ENCODE results near the gene CFAP58. TPM values are rescaled to one million over a fixed set of nuclear protein-coding genes. Genes with fewer than 3 reads are reported as not detected.

The CFAP58 gene
- total RNA-seq, 2 donors from 2014 or later, result 2.4 to 3.8 TPM

DNA sequence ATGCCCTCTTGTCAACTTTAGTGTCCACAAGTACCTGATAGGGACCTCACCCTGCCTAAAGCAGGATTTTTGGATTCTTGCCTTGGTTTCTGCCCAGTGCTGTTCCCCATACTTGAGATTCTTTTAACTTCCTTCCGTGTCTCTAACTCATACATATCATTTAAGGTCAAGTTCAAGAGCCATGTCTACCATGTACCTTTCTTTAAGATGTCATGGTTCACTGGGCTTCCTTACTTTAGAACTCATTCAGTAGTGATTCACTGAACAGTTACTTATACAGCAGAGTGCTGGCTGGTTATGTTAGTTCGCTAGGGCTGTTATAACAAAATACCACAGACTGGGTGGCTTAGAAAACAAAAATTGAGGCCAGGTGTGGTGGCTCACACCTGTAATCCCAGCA is 5.0 kb upstream of the CFAP58 start:
- ATAC-seq (no peak), DNase-seq (no peak)
- intact Hi-C loops (cut with DNase I), result loop anchor here in 1 of 2 donors (2.0 kb wide), 1 partner anchor 58 kb away; no protein-coding TSS in a partner anchor

DNA sequence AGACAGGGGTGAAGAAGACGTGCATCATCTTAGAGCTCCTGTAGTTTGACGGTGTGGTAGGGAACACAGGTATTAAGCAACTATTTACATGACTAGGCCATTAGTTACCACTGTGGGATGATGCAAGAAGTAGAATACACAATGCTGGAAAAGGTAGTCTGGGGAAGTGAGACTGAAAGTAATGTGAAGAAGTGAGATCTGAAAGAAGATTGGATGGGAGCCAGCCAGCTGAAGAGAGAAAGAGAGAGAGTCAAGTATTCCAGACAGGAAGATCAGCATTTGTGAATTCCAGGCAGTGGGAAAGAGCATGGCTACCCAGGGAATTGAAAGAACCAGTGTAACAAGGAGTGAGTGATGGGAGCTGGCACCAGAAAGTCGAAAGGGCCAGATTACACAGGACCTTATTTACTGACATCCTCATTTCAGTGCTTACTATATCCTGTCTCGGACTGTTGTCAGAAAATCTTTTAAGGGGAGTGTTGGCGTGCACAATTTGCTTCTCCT is 4.0 kb upstream of the CFAP58 start:
- DNase-seq (no peak), ATAC-seq (peak in 1 of 2 donors; percentile 46)
- intact Hi-C loops (cut with DNase I), result loop anchor here (1.0 to 2.0 kb wide), 2 partner anchors 58 to 59 kb away; no protein-coding TSS in a partner anchor

DNA sequence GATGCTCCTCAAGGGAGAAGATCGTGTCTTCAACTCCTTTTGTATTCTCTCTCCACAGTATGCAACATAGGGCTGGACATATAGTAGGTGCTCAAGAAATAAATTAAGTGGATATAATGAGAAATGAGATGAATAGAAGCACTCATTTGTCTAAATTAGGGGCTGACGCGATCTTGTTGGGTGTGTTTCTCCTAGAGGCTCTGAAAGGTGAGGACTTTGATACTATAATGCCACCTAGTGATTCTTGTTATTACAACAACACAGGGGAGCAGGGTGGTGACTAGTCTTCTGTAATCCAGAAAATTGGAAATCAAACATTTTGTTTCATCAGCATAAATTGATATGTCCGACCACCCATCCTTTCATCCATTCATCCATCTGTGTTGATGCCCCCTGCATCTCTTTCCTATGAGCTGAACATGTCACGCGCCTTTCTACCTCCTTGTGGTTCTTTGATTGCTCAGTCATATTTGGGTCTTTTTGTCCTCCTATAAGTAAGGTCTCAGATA is 3.5 kb upstream of the CFAP58 start:
- intact Hi-C loops (cut with DNase I), result no loop called here
- no peak for DNase-seq
- ATAC-seq, result peak; percentile 67 to 75

DNA sequence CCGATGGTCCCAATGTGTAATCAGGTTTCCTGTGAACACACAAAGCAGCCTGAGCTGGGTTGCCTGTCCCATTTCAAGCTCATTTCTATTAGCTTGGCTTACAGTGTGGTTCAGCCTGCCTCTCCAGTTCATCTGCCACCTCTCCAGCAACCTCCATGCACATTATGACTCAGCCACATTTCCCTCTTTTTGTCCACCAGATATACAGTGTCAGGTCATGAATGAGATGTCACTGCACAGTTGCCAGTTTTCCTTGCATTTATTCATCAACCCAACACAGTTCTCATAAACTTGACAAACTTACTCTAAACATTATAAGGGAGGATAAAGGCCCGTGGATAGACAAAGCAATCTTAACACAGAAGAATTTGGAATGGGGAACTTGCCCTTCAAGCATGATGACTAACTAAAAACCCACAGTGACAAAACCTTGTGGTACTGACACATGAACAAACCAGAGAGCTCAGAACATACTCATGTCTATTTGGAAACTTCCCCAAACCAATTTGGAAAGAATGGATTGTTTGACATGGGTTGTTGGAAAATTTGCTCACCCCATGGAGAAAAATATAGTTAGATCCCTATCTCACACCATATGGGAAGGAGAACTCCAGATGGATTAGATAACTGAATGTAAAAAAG is 2.5 kb upstream of the CFAP58 start:
- DNase-seq (no peak), ATAC-seq (no peak)
- intact Hi-C loops (cut with DNase I), result no loop called here

DNA sequence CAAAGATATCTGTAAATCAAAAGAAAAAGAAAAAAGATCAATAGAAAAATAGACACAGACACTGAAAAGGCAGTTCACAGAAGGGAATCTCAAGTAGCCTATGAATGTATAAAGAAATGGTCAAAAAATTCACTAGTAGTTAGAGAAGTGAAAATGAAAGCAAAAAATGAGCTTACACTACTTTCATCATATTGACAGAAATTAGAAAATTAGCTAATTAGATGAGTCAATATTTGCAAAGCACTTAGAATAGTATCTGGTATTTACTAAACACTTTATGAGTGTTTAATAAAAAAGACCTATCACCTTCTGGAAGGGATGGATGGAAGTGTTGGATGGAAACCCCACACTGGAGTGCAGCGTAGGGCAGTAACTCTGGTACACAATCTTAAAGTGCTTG is 1.7 kb upstream of the CFAP58 start:
- intact Hi-C loops (cut with DNase I), result no loop called here
- ATAC-seq (no peak), DNase-seq (no peak)

DNA sequence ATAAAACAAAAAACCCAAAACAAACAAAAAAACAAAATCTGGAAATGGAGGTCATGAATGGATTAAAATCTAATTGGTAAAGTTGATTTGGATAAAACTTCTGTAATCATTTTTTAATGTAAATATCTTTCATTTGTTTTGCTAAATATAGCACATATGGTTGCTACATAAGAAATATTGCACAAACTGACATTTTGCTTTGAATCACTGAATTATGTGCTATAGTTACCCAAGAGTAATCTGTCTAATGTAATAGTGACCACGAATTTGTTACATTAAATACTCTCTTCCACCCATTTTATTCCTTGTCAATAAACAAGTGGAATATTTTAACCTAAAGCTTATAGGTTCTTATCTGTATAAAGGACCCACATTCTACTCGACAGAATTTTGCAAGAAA is 6.2 kb downstream of the CFAP58 start:
- no peak for DNase-seq
- intact Hi-C loops (cut with DNase I), result no loop called here
- no peak for ATAC-seq

DNA sequence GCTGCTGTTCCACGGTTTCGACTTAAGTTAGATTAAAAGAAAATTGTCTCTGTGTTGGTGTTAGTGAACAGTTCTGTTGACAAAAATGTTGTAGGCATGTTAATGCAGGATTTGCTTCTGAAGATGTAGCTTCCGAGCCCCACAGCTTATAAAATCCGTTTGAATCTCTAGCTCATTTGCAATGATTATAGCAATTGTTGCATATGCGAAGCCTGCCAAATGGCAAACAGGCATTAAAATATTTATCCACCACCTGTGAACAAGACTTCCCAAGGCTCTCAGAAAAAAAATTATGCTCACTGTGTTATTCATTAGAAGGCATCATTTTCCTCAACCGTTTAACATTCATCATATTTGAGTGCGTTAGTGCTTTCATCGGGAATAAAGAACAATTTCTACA is 14.3 kb downstream of the CFAP58 start:
- DNase-seq (no peak), ATAC-seq (no peak)
- intact Hi-C loops (cut with DNase I), result no loop called here

DNA sequence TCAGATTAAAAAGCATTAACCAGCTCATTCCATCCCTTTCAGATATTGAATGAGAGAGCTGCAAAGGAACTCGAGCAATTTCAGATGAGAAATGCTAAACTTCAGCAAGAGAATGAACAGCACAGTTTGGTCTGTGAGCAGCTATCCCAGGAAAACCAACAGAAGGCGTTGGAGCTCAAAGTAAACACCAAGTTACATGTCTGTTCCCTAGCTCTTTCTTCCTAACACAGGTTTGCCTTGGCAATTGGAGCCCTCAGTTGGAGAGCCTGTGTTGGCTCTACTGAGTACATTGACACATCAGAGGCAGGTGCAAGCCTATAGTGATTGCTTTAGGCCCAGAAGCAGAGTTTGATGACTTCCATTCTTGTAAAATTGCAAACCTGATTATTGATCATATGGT is 14.7 kb downstream of the CFAP58 start:
- intact Hi-C loops (cut with DNase I), result no loop called here
- no peak for DNase-seq
- no peak for ATAC-seq

DNA sequence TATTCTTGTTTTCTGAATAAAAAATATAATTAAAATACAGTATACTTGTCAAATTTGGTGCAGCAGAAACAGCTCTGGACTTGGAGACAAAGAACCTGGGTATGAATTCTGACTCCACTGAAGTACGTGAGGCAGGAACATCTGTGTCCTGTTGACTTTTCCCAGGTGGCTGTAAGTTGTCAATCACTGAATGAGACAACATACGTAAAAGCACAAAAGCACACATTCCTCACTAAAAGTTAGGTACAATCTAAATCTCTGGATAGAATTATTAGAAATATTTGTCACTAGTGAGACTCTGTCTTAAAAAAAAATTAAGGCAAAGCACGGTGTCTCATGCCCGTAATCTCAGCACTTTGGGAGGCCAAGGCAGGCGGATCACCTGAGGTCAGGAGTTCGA is 18.1 kb downstream of the CFAP58 start:
- ATAC-seq, result no peak
- no peak for DNase-seq
- intact Hi-C loops (cut with DNase I), result no loop called here

DNA sequence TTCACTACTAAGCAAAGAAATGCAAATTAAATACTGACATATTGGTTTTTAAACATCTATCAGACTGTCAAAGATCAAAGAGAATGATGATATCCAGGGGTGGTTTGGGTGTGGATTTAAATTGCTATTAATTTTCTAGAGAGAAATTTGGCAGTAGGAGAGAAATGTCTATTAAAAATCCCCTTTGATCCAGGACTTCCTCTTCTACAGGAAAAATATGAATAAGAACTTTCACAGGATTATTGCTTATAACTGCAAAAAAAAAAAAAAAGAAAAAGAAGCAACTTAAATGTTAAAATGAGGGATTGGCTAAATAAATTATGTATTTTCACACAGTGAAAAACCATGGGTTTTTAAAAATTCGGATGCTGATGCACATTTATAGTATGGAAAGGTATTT is 21.0 kb downstream of the CFAP58 start:
- no peak for ATAC-seq
- no peak for DNase-seq
- intact Hi-C loops (cut with DNase I), result no loop called here

DNA sequence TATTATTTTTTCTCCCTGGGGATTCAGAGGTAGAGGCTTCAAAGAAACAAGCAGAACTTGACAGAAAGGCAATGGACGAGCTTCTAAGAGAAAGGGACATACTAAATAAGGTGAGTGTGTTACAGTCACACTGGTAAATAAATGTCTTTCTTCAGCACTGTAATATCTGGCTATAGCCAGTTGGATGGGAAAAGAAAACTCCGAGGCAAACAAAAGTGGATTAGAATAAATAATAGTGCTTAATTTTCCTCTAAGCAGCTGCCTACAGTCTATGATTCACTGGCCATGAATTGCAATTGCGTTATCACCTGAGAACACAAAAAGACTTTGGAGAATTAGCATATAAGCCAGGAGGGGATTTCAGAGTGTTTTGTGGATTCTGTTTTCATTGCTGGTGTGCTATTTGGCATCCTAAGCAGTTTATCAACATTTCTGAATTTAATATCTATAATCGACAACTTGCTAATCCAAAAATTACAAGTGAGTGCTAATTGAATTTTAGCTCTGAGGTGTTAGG is 23.2 kb downstream of the CFAP58 start:
- no peak for DNase-seq
- ATAC-seq, result no peak
- intact Hi-C loops (cut with DNase I), result no loop called here

DNA sequence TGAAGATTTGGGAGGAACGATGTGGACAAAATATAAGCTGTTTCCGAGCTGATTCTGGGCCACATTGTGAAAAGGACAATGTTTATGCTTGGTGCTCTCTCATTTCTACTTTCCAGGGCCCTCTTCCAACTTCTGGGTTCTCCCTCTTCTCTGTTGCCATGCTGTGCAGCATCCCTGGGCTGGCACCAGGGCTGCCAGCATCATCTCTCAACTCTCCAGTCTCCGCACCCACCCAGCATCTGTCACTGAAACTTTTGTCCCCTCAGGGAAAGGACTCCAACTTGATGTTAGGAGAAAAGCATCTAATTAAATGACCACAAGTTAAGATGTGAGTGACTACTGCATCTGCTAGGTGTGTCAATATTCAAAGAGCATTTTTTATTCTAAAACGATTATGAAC is 26.7 kb downstream of the CFAP58 start:
- no peak for ATAC-seq
- intact Hi-C loops (cut with DNase I), result no loop called here
- no peak for DNase-seq

DNA sequence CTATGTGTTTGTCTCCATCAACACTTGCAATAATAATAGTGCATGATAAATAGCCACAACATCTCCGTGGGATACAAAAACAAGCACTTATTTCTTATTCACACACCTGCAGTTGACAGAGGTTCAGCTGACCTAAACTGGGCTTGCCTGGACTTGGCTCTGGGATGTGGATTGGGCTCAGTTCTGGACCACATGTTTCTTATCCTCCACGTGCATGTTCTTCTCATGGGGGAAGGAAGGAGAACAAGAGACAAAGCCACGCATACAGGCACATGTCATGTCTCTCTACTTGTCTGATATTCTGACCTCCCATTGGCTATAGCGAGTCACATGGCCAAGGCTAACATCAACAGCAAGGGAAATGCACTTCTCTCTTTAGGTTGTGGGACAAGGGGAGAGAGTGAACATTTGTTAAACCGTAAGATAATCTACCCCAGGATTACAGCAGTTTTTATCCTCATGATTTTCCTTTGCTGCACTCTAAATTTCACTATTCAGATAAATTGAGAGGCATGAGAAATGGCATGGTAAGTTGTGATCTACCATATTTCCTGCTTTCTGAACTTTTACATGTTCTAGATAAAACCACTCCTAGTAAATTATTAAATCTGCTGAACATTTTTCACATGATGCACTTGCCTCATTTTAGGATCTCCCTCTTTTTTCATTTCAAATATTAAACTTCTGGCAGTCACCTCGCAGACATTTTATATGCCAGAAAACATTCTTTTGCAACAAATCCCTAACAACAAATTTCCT is 33.7 kb downstream of the CFAP58 start:
- DNase-seq (no peak), ATAC-seq (no peak)
- intact Hi-C loops (cut with DNase I), result no loop called here

DNA sequence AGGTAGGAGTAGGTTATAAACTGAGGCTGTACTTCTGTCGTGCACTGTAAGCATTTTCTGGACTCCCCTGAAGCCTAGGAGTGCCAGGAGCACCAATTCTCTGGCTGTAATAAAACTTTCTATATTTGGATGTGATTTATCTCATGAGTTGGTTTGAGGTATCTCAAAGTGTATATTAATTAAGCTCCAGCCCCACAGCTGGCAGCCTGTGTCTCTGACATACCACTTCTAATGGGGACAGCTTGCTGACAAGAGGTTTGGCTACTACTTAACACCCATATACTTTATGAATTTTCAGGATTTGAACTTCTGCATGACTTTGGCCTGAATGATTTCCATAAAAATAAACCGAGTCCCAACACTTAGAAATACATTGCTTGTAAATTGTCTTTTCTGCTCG is 35.2 kb downstream of the CFAP58 start:
- DNase-seq (no peak), ATAC-seq (no peak)
- intact Hi-C loops (cut with DNase I), result no loop called here

DNA sequence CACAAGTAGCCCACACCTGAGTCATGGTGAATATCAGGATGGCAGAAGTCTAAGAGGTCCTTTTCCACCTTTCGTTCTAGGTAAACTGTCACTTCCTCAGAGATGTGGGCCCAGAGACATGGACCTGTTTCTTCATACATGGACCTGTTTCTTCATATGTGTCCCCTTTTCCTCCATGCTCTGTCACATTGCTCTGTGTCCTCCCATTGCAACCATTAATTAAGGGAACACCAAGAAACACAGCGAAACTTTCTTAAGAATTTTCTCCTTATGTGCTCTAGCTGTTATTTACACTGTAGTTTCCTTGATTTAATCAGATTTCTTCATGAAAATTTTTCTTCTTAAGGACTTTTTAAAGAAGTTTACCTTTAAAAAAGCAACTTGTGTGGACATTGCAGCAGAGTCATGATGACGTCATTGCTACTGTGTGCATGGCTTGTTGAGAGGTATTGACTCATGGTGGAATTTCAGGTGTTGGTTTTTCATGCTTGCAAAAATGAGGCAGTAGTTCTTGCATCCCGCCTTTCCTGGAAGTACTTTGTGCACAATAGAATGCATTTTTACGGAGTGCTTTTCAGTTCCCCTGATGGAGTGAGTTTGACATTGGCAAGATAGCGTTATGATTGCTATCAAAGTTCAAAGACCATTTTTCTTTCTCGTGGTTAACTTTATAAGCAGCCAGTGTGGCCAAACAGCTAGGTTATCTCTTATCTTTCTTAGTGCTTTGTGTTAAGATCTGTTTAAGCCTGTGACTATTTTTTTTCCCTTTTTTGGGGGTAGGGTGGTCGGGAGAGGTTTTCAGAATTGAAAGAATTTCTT is 37.7 kb downstream of the CFAP58 start:
- intact Hi-C loops (cut with DNase I), result no loop called here
- no peak for ATAC-seq
- no peak for DNase-seq

DNA sequence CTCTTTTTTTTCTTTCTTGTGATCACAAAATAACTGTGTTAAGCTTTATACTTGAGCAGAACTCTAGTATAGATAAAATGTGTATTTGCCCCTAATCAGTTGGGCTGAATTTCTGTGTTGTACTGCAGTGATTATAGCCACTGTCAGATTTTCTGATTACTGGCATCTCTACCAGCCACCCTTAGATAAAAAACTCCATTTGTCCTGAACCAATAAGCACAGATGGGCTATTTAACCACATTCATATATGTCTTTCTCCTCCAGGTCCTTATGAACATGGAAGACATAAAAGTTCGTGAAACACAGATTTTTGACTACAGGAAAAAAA is 38.3 kb downstream of the CFAP58 start:
- ATAC-seq, result no peak
- DNase-seq, result no peak
- intact Hi-C loops (cut with DNase I), result no loop called here

DNA sequence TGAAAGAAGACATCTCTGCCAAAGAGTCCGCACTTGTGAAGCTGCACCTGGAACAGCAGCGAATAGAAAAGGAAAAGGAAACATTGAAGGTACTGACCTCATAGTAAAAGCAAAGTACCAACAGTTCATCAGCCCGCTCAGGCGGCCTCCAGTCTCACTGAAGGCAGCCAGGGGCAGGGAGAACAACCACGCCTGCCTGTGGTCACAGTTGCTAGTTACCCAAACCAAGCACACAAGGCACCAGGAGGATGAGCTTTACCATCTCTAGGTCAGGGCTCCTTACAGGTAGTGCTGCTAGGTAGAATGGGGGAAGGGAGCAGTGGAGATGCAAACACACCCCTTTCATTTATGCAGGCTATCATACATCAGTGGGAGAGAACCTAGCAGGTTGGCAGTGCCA is 39.8 kb downstream of the CFAP58 start:
- no peak for DNase-seq

DNA sequence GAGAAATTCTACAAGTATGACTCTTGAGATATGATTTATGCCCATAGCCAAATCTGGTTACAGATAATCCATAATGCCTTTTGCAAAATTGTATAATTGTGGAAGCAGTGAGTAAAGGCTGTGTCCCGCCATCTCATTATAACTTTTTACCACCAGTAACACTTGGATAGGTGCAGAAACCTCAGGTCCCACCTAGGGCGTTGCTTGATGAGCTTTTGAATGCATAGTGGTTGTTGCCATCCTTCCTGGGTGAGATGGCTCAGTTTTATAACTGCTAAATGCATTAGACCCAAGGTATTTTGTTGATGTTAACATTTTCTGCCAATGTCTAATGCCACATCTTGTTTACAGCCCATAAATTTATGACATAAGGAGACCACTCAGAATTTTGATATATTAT is 42.9 kb downstream of the CFAP58 start:
- ATAC-seq, result no peak
- intact Hi-C loops (cut with DNase I), result no loop called here
- DNase-seq, result no peak

More for the DNA sequence above, 39.8 kb downstream of the CFAP58 start:
- no peak for ATAC-seq
- intact Hi-C loops (cut with DNase I), result no loop called here

DNA sequence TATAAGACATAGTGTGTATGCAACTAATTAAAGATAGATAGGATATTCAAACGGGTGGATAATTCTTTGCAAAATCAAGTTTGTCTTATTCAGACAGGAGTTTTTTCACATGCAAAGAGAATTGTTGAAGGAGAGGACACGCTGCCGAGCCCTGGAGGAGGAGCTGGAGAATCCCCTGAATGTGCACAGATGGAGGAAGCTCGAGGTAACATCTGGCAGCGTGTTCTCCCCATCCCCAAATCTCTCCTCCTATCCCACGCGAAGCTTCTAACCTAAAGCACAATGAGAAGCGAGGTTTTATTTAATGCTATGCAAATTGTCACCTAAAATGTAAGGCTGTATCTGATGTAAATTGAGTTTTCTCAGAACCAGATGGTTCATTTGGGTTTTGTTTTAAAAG is 50.0 kb downstream of the CFAP58 start:
- DNase-seq (no peak), ATAC-seq (no peak)
- intact Hi-C loops (cut with DNase I), result no loop called here

Data from left cardiac atrium (tissue), 4 donors.